DND-41 (cell line): ENCODE measurements around the gene DFFB.

ENCODE experiments used
- ATAC-seq: fragments of 200-7000 bp; cut with Tn5 transposase; 3 replicates; pipeline ENCODE4 v1.9.1; 2021; ENCODE audit warnings: low read depth; ENCODE audit not compliant: insufficient read depth
- DNase-seq: peaks from one replicate; pipeline ENCODE4 v3.0.0-alpha.2; 2020
- H2AFZ ChIP-seq: 2 replicates; pipeline ENCODE4 v1.6.0; 2012; ENCODE audit warnings: low read depth, low read length
- H3K27ac ChIP-seq: 2 replicates; pipeline ENCODE4 v1.5.1; 2012; ENCODE audit warnings: low read length, inconsistent platforms
- H3K27me3 ChIP-seq: fragments of 200-600 bp; sonication (generic); 2 replicates; pipeline ENCODE4 v1.6.0; 2012; ENCODE audit warnings: low read length, mild to moderate bottlenecking, inconsistent platforms; ENCODE audit not compliant: insufficient read depth, poor library complexity
- H3K36me3 ChIP-seq: 2 replicates; pipeline ENCODE4 v1.5.1; 2012; ENCODE audit warnings: low read length, inconsistent platforms; ENCODE audit not compliant: insufficient read depth
- H3K4me1 ChIP-seq: 2 replicates; pipeline ENCODE4 v1.5.1; 2012; ENCODE audit warnings: mild to moderate bottlenecking, low read length; ENCODE audit not compliant: insufficient read depth
- H3K4me2 ChIP-seq: 2 replicates; pipeline ENCODE4 v1.6.0; 2012; ENCODE audit warnings: mild to moderate bottlenecking, moderate library complexity, low read length, inconsistent platforms; ENCODE audit not compliant: insufficient read depth
- H3K4me3 ChIP-seq, 2 experiments: fragments of 200-600 bp in 1 of 2; shearing (Covaris generic) in 1 of 2; 2 replicates each; pipeline ENCODE4 v1.5.1; 2012 to 2016; ENCODE audit warnings: inconsistent platforms in 2 of 2, low read length in 2 of 2, mild to moderate bottlenecking in 2 of 2, low read depth in 1 of 2, moderate library complexity in 1 of 2
- H3K79me2 ChIP-seq: 2 replicates; pipeline ENCODE4 v1.6.0; 2012; ENCODE audit warnings: low read length, inconsistent platforms; ENCODE audit not compliant: insufficient read depth
- H3K9ac ChIP-seq: 2 replicates; pipeline ENCODE4 v1.6.0; 2012; ENCODE audit warnings: low read depth, mild to moderate bottlenecking, inconsistent platforms, low read length, moderate library complexity
- H3K9me3 ChIP-seq: 2 replicates; pipeline ENCODE4 v1.5.1; 2012; ENCODE audit warnings: low read length, moderate library complexity, mild to moderate bottlenecking, inconsistent platforms; ENCODE audit not compliant: insufficient read depth, severe bottlenecking
- H4K20me1 ChIP-seq: 2 replicates; pipeline ENCODE4 v1.6.0; 2012; ENCODE audit warnings: low read length; ENCODE audit not compliant: insufficient read depth
- CTCF ChIP-seq: IDR thresholded peaks from 2 replicates; pipeline ENCODE4 v1.5.1; 2012; ENCODE audit warnings: borderline replicate concordance, low read length, moderate library complexity, mild to moderate bottlenecking; ENCODE audit not compliant: poor library complexity, severe bottlenecking; ENCODE audit errors: extremely low read depth
- EZH2 ChIP-seq: IDR thresholded peaks from 3 replicates; pipeline ENCODE4 v1.6.1; 2012; ENCODE audit warnings: borderline replicate concordance, low read depth, mild to moderate bottlenecking, moderate library complexity, low read length, inconsistent platforms; ENCODE audit not compliant: severe bottlenecking

Gene DFFB

DNA sequence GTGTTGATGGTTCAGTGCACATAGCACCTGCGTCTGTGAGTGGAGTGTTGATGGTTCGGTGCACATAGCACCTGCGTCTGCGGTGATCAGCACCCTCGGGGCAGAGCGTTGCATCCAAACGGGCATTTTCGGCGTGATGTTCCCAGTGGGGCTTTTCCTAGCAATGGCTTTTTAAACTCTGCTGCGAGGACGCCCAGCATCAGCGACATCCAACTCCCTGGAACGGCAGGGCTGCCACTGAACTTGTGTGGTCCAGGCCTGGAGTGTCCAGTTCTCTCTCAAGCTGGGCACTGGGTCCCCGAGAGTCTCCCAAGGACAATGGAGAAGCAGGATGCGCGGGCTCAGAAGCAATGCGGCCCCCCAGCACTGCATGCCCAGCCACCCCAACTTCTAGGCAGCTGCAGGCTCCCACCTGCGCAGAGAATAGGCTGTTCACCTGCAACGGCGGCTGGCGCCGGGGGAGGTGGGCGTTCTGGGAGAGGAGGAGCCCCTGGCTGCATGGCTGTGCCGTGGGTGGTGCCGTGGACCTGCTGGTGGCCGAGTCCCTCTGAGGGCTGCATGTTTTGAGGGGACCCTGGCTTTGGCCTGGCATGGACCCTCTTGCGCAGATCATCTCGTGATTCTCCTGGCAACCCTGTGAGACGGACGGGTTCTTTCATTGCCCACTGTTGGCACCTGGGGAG lies 52.9 kb downstream of the DFFB start:
- no peak for DNase-seq
- Histone ChIP-seq H3K9me3 (no peaks in the 10 kb centered on the region), H3K9ac (no peak overlapping the region), H3K4me3 (no peak overlapping the region), H3K27me3 (peaks cover 6% of the 10 kb centered on the region), H3K36me3 (no peaks in the 10 kb centered on the region), H2AFZ (no peak overlapping the region), H3K79me2 (no peaks in the 10 kb centered on the region), H3K27ac (no peak overlapping the region), H3K4me2 (no peak overlapping the region), H3K4me1 (no peaks in the 10 kb centered on the region), H4K20me1 (0 out of 2 replicates have a peak, but pooled peaks cover 13% of the 10 kb centered on the region)
- no peak for ATAC-seq
- no peak for TF ChIP-seq CTCF
- no peak for TF ChIP-seq EZH2

GRCh38 chr1:3910857-3911845 lies 53.9 kb downstream of the DFFB start:
- peak; percentile 67 for DNase-seq
- no peak for TF ChIP-seq EZH2
- TF ChIP-seq CTCF = peak; percentile 83
- Histone ChIP-seq H3K36me3 (no peaks in the 10 kb centered on the region), H3K4me2 (no peak overlapping the region), H3K79me2 (no peaks in the 10 kb centered on the region), H3K9ac (no peak overlapping the region), H3K27ac (no peak overlapping the region), H2AFZ (no peak overlapping the region), H3K4me1 (no peaks in the 10 kb centered on the region), H3K4me3 (no peak overlapping the region), H3K9me3 (no peaks in the 10 kb centered on the region), H3K27me3 (peaks cover 6% of the 10 kb centered on the region), H4K20me1 (0 out of 2 replicates have a peak, but pooled peaks cover 13% of the 10 kb centered on the region)
- ATAC-seq = peak; percentile 84

- Histone ChIP-seq H3K27me3 (peaks cover 6% of the 10 kb centered on the region), H3K9me3 (no peaks in the 10 kb centered on the region), H4K20me1 (0 out of 2 replicates have a peak, but pooled peaks cover 13% of the 10 kb centered on the region), H3K4me1 (no peaks in the 10 kb centered on the region), H3K36me3 (no peaks in the 10 kb centered on the region), H3K27ac (no peak overlapping the region), H3K9ac (no peak overlapping the region), H3K79me2 (no peaks in the 10 kb centered on the region), H3K4me2 (no peak overlapping the region), H2AFZ (no peak overlapping the region), H3K4me3 (no peak overlapping the region)
- no peak for TF ChIP-seq CTCF
- no peak for TF ChIP-seq EZH2
- DNase-seq = no peak
- ATAC-seq = no peak
These were observed 54.9 kb downstream of the DFFB start for GRCh38 chr1:3911981-3912808.
